Measurements from ENCODE around the gene PRG2. TPM values are rescaled to one million over a fixed set of nuclear protein-coding genes. Genes with fewer than 3 reads are reported as not detected.

Gene PRG2
- total RNA-seq, 1 donor from 2014 or later = not detected

DNA sequence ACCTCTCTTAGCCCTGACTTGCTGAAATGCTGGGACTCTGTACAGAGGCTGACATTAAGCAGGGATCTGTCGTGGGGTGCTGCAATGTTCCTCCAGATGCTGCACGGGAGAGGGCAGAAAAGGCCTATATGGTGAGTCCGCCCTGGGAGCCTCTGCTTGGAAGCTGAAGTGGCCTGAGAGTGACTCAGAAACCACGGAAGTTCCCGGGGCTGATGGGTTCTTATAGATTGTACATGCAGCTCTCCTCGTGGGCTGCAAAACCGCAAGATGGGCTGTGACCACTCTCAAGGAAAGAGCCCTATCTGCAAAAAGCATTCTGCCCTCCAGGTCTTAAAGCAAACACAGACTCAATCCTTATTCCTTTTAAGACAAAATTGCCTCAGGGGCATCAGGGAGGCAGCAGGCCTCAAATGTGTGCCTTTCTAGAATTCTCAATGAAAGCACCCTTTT is 42.3 kb upstream of the PRG2 start:
- Mint-ChIP-seq H3K4me3 (ENCODE audit: unreplicated experiment) (no peak overlapping the region), H3K9me3 (ENCODE audit: low read depth) (no peaks in the 10 kb centered on the region), H3K4me1 (ENCODE audit: low read depth) (peaks cover 22% of the 10 kb centered on the region), H3K36me3 (ENCODE audit: low read depth) (no peaks in the 10 kb centered on the region), H3K27ac (ENCODE audit: unreplicated experiment) (no peak overlapping the region), H3K27me3 (ENCODE audit: low read depth) (peaks cover 2% of the 10 kb centered on the region)
- DNase-seq (ENCODE audit: low spot score) = no peak
- TF ChIP-seq, protein P1, sequence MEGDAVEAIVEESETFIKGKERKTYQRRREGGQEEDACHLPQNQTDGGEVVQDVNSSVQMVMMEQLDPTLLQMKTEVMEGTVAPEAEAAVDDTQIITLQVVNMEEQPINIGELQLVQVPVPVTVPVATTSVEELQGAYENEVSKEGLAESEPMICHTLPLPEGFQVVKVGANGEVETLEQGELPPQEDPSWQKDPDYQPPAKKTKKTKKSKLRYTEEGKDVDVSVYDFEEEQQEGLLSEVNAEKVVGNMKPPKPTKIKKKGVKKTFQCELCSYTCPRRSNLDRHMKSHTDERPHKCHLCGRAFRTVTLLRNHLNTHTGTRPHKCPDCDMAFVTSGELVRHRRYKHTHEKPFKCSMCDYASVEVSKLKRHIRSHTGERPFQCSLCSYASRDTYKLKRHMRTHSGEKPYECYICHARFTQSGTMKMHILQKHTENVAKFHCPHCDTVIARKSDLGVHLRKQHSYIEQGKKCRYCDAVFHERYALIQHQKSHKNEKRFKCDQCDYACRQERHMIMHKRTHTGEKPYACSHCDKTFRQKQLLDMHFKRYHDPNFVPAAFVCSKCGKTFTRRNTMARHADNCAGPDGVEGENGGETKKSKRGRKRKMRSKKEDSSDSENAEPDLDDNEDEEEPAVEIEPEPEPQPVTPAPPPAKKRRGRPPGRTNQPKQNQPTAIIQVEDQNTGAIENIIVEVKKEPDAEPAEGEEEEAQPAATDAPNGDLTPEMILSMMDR (IDR thresholded peaks at IDR 0.05) = no peak

DNA sequence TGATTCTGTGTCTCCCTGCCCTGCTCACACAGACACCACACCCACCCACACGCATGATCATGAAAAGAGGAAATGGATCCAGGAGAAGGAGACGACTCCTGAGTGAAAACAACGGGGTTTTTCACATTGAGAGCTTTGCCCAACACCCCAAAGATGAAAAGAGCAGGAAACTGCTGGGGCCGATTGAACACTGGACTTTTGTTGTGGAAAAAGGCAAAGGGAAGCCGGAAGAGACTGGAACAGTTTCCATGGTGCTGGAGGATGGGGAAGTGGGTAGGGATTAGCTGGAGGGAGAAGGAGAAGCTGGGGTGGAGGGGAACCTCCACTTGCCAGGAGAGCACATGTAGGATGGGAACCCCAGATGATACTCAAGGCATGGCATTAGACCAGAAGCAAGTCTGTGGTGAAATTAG is 41.7 kb upstream of the PRG2 start:
- H3K27ac Mint-ChIP-seq (ENCODE audit: unreplicated experiment) = no peak overlapping the region
- no peaks in the 10 kb centered on the region for H3K9me3 Mint-ChIP-seq (ENCODE audit: low read depth)
- H3K27me3 Mint-ChIP-seq (ENCODE audit: low read depth) = peaks cover 2% of the 10 kb centered on the region
- peaks cover 28% of the 10 kb centered on the region for H3K4me1 Mint-ChIP-seq (ENCODE audit: low read depth)
- TF ChIP-seq, protein P1 (IDR thresholded peaks at IDR 0.05) = no peak
- no peak overlapping the region for H3K4me3 Mint-ChIP-seq (ENCODE audit: unreplicated experiment)
- no peak for DNase-seq (ENCODE audit: low spot score)
- no peaks in the 10 kb centered on the region for H3K36me3 Mint-ChIP-seq (ENCODE audit: low read depth)

DNA sequence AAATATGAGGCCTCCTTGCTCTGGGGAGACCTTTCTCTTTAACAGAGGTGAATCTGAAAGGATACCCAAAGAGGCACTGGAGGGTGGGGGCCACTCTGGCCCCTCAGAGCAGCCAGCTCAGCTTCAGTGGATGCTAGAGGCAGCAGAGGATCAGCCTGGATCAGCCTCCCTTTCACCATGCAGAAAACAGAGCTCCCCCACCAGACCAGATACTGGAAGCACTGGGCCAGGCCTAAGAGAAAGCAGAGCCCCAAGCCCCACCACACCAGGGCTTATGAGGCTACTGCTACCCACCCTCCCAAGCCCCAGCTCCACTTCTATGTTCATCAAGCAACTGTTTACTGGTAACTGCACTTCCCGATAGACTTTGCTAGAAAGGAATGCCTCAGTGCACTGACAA is 40.5 kb upstream of the PRG2 start:
- H3K4me1 Mint-ChIP-seq (ENCODE audit: low read depth) = peaks cover 39% of the 10 kb centered on the region
- no peak overlapping the region for H3K27ac Mint-ChIP-seq (ENCODE audit: unreplicated experiment)
- H3K27me3 Mint-ChIP-seq (ENCODE audit: low read depth) = peaks cover 2% of the 10 kb centered on the region
- no peak overlapping the region for H3K4me3 Mint-ChIP-seq (ENCODE audit: unreplicated experiment)
- H3K9me3 Mint-ChIP-seq (ENCODE audit: low read depth) = no peaks in the 10 kb centered on the region
- TF ChIP-seq, protein P1 (IDR thresholded peaks at IDR 0.05) = no peak
- no peak for DNase-seq (ENCODE audit: low spot score)
- no peaks in the 10 kb centered on the region for H3K36me3 Mint-ChIP-seq (ENCODE audit: low read depth)

DNA sequence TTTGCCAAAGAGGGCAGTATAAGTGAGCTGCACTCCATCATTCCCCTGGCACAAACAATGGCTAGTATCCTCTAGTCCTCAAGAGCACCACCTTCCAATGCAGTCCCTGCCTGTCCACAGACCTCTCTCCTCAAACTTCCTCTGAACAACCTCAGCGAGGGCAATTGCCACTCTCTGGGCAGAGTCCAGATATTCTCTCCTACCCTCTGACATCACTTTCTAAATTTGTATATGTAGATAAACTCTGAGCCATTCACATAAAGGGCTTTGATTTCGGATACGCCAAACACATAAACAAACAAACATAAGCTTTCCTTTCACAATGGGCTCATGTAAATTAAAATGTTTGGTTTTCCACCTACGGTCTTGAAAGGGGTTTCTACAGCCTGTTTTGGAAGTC is 39.5 kb upstream of the PRG2 start:
- TF ChIP-seq, protein P1 (IDR thresholded peaks at IDR 0.05) = no peak
- peaks cover 45% of the 10 kb centered on the region for H3K4me1 Mint-ChIP-seq (ENCODE audit: low read depth)
- peaks cover 2% of the 10 kb centered on the region for H3K27me3 Mint-ChIP-seq (ENCODE audit: low read depth)
- no peaks in the 10 kb centered on the region for H3K36me3 Mint-ChIP-seq (ENCODE audit: low read depth)
- DNase-seq (ENCODE audit: low spot score) = no peak
- no peak overlapping the region for H3K27ac Mint-ChIP-seq (ENCODE audit: unreplicated experiment)
- no peaks in the 10 kb centered on the region for H3K9me3 Mint-ChIP-seq (ENCODE audit: low read depth)
- no peak overlapping the region for H3K4me3 Mint-ChIP-seq (ENCODE audit: unreplicated experiment)

DNA sequence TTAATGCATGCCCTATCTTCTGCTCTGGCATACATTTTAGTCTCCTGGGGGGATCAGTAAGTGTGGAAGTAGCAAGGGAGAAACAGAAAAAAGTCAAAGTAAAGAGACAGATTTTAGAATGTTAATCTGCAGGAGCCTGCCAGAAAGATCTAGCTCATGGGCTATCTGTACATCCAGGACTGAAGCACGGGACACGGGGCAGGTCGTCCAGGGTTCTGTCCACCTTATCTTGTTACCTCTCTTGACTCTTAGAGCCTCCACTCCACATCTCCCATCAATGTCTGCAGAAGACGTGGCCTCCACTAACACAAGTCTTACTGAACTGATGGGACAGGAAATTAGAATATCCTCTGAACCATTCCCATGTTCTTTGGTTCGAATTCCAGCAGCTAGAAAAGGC is 38.2 kb upstream of the PRG2 start:
- no peak overlapping the region for H3K4me3 Mint-ChIP-seq (ENCODE audit: unreplicated experiment)
- H3K9me3 Mint-ChIP-seq (ENCODE audit: low read depth) = no peaks in the 10 kb centered on the region
- H3K36me3 Mint-ChIP-seq (ENCODE audit: low read depth) = peaks cover 2% of the 10 kb centered on the region
- peaks cover 2% of the 10 kb centered on the region for H3K27me3 Mint-ChIP-seq (ENCODE audit: low read depth)
- no peak overlapping the region for H3K27ac Mint-ChIP-seq (ENCODE audit: unreplicated experiment)
- TF ChIP-seq, protein P1 (IDR thresholded peaks at IDR 0.05) = no peak
- no peak for DNase-seq (ENCODE audit: low spot score)
- H3K4me1 Mint-ChIP-seq (ENCODE audit: low read depth) = peaks cover 46% of the 10 kb centered on the region

All from chondrocyte (in vitro differentiated cells).